Stimulated activated CD4-positive, alpha-beta T cell treated with anti-CD3 and anti-CD28 coated beads, Interleukin-4, amount 100 ng/mL, for 4 hours (primary cell): ENCODE measurements around the gene TENM3.
"Not testable (repeated sequence)": the region's sequence is repeated elsewhere in the genome, so short reads cannot be mapped to it uniquely, and the experiment has no call there.

Experiments used
- DNase-seq, 2 experiments: peaks; one replicate each; pipeline ENCODE4 v3.0.0-alpha.2; 2020

Gene TENM3

DNA sequence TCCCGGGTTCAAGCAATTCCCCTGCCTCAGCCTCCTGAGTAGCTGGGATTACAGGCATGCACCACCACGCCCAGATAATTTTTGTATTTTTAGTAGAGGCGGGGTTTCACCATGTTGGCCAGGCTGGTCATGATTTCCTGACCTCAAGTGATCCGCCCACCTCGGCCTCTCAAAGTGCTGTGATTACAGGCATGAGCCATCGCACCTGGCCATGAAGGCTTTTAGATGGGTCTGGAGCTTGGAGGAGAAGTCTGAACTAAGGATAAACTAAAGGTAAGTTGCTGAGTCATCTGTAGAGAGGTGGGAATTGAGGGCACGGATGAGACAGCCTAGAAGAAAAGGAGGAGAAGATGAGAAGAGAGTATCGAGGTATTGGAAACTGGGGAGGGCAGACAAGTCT lies at the start of gene TENM3:
TENM3 (plus strand) TSS at position 199 of the 400 bp plus-strand sequence. CDS start 80,619 bp downstream, outside the sequence.
- not testable (repeated sequence) for DNase-seq

DNA sequence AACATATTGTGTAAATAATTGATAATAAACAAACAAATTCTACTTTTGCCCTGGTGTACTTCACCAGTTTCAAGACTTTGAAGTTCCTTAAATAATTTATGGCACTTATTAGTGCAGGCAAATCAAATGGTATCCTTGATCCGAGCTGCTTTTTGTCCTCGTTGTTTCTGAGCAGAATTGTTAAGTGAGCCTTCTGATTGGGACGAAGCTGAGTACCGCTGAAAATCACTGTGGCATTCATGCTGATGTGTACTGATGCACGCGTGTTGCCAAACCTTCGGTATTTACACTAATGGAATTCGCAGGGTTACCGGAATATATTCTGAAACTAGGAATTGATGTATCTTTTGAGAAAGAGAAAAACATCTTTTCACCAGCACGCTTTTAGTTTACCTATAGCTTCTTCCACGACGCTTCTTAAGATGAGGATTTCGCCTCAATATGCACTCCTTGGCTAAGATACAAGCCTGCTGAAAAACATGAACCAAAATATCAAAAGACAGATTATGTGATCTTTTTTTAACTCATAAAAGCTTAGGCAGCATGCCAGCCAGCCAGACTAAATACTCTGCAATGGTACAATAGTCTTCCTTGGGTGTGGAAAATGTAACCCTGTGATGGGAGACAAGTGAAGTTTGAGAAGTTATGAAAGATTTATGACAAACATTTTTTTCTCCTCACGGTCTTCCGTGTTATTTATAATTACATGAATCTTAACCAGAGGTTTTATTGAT lies 48.9 kb upstream of the TENM3 start:
- DNase-seq: no peak

DNA sequence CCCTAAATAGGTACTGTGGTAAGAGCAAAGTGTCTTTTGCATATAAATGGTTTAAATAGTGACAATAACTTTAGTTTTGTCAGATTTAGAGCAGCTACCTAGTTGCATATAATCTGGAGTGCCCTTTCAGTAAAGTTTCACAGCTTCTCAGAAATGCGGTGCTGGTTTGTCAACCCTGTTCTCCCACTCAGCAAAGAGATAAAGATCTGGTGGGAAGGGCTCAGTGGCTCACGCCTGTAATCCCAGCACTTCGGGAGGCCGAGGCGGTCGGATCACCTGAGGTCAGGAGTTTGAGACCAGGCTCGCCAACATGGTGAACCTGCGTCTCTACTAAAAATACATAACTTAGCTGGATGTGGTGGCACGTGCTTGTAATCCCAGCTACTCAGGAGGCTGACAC lies 45.6 kb upstream of the TENM3 start:
- DNase-seq: no peak

- no peak for DNase-seq
These were observed 41.3 kb upstream of the TENM3 start for GRCh38 chr4:182201871-182202270.

GRCh38 chr4:182202650-182203049 lies 40.6 kb upstream of the TENM3 start:
- no peak for DNase-seq

GRCh38 chr4:182203872-182204411 lies 39.3 kb upstream of the TENM3 start:
- DNase-seq: no peak

DNA sequence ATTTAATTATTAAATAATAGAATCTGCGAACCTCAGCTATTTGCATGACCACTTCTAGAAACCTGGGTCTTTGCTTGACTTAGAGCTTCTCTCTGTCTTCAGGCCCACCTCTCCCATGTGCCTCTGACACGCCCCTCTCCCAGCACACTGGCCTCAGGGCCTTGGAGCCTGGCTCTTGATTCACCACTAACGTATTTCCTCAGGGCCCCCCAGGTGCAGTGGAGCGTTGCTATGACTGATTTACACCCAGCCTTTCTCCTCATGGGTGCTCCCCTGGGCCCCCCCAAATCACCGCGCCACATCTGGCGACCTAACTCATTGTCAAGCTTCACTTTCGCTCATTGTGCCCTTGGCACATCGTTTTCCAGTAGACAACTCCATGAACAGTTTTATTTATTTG lies 37.9 kb upstream of the TENM3 start:
- no peak for DNase-seq

DNA sequence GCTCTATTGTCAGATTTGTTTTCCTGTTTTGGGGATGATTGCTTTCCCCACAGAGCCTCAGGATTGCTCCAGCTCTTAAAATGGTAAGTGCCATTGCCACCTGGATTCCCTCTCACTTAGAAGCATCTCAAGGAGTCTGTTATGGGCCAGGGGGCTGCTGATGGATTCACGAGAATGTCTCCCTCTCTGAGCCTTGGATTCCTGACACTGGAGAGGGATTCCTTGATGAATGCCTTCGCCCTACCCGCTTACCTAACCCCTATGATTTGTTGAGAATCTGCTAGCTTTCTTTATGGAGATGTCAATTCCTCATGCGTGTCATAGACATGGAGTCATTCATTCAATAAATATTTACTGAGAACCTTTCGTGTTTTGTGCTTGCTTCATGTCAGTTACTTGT lies 36.9 kb upstream of the TENM3 start:
- no peak for DNase-seq

DNA sequence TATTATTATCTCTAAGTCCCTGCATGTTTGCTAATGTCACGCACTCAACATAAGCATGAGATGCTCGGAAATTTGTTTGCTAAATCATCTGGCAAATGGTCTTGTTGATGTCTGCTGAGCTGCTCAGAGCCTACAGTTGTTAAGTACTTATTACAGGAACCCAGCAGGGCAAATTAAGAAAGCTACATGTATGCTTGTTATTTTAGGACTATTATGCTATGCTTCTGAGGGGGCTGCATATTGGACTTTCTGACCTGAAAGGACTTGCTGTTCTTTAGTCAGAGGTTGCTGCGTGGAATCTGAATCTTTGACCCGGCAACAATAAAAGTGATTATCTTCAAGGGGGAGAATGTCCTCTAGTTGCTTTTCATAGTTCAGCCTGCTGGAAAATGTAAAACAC lies 36.3 kb upstream of the TENM3 start:
- no peak for DNase-seq

DNA sequence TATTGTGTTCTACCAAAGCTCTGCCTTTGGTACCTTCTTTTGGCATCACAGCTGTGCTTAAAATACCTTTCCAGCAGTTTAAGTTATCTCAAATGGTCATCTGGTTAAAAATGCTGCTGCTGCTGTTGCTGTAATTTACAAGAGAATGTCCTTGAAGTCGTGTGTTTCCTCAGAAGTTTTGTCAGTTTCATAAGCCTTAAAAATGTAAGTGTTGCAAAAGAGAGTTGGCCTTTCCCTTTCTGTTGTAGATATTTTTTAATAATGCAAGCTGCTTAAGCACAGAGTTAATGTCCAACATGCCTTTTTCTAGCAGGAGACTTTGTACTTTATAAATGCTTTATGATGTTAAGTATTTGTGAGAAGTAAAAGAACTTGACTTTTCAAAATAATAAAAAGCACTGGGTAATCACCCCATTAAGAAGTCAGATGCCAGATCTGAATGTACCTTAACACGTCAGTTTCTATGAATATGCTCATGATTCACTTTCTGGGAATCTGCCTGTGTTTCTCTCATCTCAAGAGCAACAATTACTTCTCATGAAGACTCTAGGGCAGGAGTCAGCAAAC lies 35.3 kb upstream of the TENM3 start:
- no peak for DNase-seq

DNA sequence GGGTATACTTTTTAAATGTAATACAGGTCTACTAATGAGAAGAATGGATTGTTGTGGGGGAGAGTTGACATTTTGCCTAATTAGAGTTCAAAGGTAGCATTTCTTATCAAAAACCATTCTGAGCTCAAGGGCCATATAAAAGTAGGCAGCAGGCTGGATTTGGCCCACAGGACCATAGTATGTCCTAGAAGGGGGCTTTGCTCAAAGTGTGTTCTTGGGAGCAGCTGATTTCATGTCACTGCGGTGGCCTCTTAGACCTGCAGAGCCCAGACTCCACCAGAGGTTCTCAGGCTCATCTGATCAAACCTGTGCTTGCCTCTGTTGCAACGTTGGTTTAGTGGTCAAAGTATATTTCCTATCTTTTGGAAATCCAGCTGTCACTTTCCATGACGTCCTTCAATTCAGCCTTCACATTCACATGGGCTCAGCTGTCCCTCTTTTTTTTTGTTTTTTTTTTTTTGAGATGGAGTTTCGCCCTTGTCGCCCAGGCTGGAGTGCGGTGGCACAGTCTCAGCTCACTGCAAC lies 34.6 kb upstream of the TENM3 start:
- DNase-seq: no peak

GRCh38 chr4:182212211-182212761 lies 30.9 kb upstream of the TENM3 start:
- DNase-seq: no peak

DNA sequence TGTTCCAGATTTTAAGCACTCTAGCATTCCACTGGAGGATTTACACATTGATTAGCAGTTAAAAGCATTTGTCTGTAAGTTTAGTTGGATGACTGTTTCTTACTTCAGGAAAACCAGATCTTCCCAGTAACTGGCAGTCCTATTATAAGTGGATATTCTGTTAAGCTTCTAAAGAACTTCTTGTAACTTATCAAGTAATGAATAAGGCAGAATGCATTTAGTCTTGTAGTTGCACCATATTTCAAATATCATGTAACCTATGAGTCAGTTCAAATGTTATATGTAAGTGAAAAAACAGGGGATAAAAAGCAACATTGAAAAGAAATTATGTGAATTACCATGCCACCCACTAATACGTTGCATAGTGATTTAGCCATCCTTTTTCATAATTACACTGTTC lies 30.2 kb upstream of the TENM3 start:
- no peak for DNase-seq

- no peak for DNase-seq
These were observed 28.1 kb upstream of the TENM3 start for GRCh38 chr4:182215148-182215547.

GRCh38 chr4:182216005-182216404 lies 27.2 kb upstream of the TENM3 start:
- no peak for DNase-seq

GRCh38 chr4:182219411-182220056 lies 23.7 kb upstream of the TENM3 start:
- DNase-seq: no peak

DNA sequence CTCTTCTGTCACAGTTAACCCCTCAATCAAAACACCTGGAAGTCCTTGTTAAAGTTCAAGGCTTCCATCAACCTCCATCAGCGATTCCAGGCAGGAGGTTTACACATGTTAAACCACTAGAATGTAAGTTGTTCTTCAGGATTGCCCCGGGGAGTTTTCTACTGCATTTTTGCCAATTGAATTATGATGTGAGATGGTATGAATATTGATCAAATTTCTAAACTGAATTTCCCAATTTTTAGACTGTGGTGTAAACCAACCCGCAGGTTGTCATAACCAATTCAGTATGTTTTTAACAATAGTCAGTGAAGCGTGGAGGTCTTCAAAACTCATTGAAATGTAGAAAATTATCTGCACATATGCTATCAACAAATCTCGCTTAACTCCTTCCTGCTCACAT lies 21.2 kb upstream of the TENM3 start:
- no peak for DNase-seq

DNA sequence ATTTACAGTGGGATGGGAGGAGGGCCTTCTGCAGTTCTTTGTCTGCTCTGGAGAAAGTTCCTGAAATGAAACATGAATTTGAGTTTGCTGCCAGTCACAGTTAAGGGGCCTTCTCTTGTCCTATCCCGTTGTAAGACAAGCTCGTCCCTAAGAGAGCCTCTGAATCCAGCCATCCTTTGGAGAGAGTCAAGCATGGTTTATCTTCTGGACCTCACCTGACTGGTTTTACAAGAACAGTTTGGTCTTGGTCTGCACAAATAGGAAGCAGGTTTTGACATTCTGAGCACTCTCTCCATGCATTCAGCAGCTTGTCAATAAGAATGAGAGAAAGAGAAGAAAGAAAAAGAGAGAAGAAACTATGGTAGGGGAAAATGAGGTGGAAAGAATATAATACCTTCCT lies 20.4 kb upstream of the TENM3 start:
- no peak for DNase-seq

DNA sequence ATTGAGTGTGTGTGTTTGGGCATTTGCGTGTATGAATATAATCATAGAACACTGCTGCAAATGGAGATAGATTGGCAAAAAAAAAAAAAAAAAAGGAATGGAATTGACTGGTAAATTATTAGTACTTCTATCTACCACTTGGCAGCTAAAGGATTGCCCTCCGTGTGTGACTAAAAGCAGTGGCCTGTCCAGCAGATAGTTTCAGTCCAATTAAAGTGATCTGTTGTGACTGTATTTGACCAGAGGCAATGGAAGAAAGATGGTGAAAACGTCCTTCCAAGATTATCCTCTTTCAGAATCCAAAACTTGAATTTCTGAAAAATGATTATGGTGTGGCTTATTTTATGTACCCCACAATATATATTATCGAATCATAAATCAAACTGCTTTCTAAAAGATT lies 19.5 kb upstream of the TENM3 start:
- DNase-seq: no peak

GRCh38 chr4:182224192-182224850 lies 18.9 kb upstream of the TENM3 start:
- DNase-seq: no peak

- DNase-seq: no peak
These were observed 17.8 kb upstream of the TENM3 start for GRCh38 chr4:182225257-182225852.

- no peak for DNase-seq
These were observed 15.6 kb upstream of the TENM3 start for GRCh38 chr4:182227611-182228010.
